T-cell (primary cell): ENCODE measurements around the gene SLAIN2. TPM values are rescaled to one million over a fixed set of nuclear protein-coding genes. Genes with fewer than 3 reads are reported as not detected.

Source experiments
- ATAC-seq, 4 experiments: fragments of 200-7000 bp in 3 of 4; fragments of 150-1000 bp in 1 of 4; cut with Tn5 transposase; replicated peaks in 1 of 4; 1 replicate in 3 of 4; 2 replicates in 1 of 4; pipeline ENCODE4 v1.10.0; 2021; ENCODE audit warnings: moderate library complexity in 3 of 4, mild to moderate bottlenecking in 2 of 4, moderate number of reproducible peaks in 1 of 4
- CTCF ChIA-PET, 2 donors: fragments of 300-600 bp; sonication (Branson Sonifier 250); formaldehyde crosslinking; loops; one replicate each; lab custom pipeline; 2022; ENCODE audit warnings: antibody characterized with exemption in 2 of 2; lab: Charles Lee
- POLR2A ChIA-PET, 2 donors: fragments of 300-600 bp; sonication (Branson Sonifier 250); formaldehyde crosslinking; loops; one replicate each; lab custom pipeline; 2022; ENCODE audit warnings: antibody characterized with exemption in 2 of 2; lab: Charles Lee
- DNase-seq, 35 experiments: peaks; one replicate each; pipeline versions ENCODE4 v3.0.0 to v3.0.0-alpha.2; 2013 to 2023
- H3K27ac ChIP-seq: one replicate; pipeline ENCODE4 v1.5.1; 2013; ENCODE audit warnings: low read length
- H3K27me3 ChIP-seq, 2 experiments: replicated peaks in 1 of 2; 1 replicate in 1 of 2; 2 replicates in 1 of 2; pipeline versions ENCODE4 v1.6.1 to v1.7.0; 2013; ENCODE audit warnings: low read length in 1 of 2, mixed read lengths in 1 of 2; ENCODE audit not compliant: control insufficient read depth in 2 of 2, insufficient read depth in 2 of 2; ENCODE audit errors: extremely low read depth in 1 of 2
- H3K36me3 ChIP-seq, 2 donors: 1 replicate in 1 of 2; 2 replicates in 1 of 2; pipeline versions ENCODE4 v1.6.1 to v1.7.0; 2013; ENCODE audit warnings: low read length in 1 of 2; ENCODE audit not compliant: control insufficient read depth in 2 of 2, insufficient read depth in 1 of 2; ENCODE audit errors: extremely low read depth in 1 of 2
- H3K4me1 ChIP-seq, 2 experiments: 1 replicate in 1 of 2; 2 replicates in 1 of 2; pipeline versions ENCODE4 v1.6.1 to v1.7.0; 2013; ENCODE audit warnings: low read length in 2 of 2, mixed read lengths in 1 of 2; ENCODE audit not compliant: insufficient read depth in 2 of 2, control insufficient read depth in 1 of 2; ENCODE audit errors: extremely low read depth in 1 of 2
- H3K4me3 ChIP-seq, 2 donors: 1 replicate in 1 of 2; 2 replicates in 1 of 2; pipeline versions ENCODE4 v1.5.1 to v1.7.0; 2013; ENCODE audit warnings: mild to moderate bottlenecking in 2 of 2, low read length in 1 of 2, moderate library complexity in 1 of 2; ENCODE audit not compliant: control insufficient read depth in 1 of 2; ENCODE audit errors: extremely low read depth in 1 of 2
- H3K9me3 ChIP-seq: 2 replicates; pipeline ENCODE4 v1.7.0; 2013
- H3K27ac Mint-ChIP-seq, 2 donors: one replicate each; pipeline ENCODE4 v1.8.0; 2020 to 2021; ENCODE audit warnings: mild to moderate bottlenecking in 2 of 2, mixed read lengths in 2 of 2
- H3K27me3 Mint-ChIP-seq, 2 donors: one replicate each; pipeline ENCODE4 v1.8.0; 2021 to 2022; ENCODE audit warnings: mixed read lengths in 2 of 2
- H3K36me3 Mint-ChIP-seq: one replicate; pipeline ENCODE4 v1.8.0; 2021; ENCODE audit warnings: mixed read lengths
- H3K4me1 Mint-ChIP-seq, 3 donors: one replicate each; pipeline ENCODE4 v1.8.0; 2020 to 2022; ENCODE audit warnings: mixed read lengths in 3 of 3, mild to moderate bottlenecking in 1 of 3
- H3K4me3 Mint-ChIP-seq, 3 donors: one replicate each; pipeline ENCODE4 v1.8.0; 2020 to 2022; ENCODE audit warnings: mild to moderate bottlenecking in 3 of 3, mixed read lengths in 3 of 3, moderate library complexity in 3 of 3
- H3K9me3 Mint-ChIP-seq, 3 donors: one replicate each; pipeline ENCODE4 v1.8.0; 2020 to 2022; ENCODE audit warnings: mixed read lengths in 3 of 3
- WGBS: methylation state at CpG from one replicate; pipeline ENCODE4 v1.1.5; 2013; ENCODE audit warnings: missing lambda C conversion rate; ENCODE audit not compliant: insufficient coverage; 5-methylcytosine and 5-hydroxymethylcytosine counted together
- total RNA-seq, 35 experiments: library from RNA in 6 of 35; stranded (reverse) in 6 of 35; fragments of 120-200 nt in 1 of 35; gene quantifications; one replicate each; pipeline versions ENCODE4 v1.2.1 to v1.2.4 and lab custom pipeline; 2013 to 2026

The SLAIN2 gene
- total RNA-seq, 5 donors from 2014 or later (not counting 1 experiment from before 2014, with no cell fraction given): 61.5 to 75.2 (median 70.5) TPM

DNA sequence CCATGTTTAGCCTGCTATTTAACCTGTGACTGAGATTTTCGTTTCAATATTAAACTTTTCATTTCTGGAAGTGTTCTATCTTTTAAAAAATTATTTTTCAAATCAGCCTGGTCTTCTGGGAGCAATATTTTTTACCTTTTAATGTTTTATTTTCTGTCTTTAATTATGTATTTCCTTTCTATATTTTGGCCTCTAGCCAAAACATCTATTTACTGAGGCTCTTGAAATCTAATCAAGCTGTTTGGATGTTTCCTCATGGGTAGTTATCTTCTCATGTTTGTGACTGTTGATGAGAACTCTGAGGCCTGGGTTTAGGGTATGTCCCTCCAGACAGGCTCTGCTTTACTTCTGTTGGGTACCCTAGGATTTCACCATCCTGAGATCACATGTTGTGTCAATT lies 131.5 kb downstream of the SLAIN2 start:
- no CpG with 5 or more reads among the region's 1 CpG for WGBS
- CTCF ChIA-PET: no interaction called here
- no peaks in the 10 kb centered on the region for H3K4me1 Mint-ChIP-seq

GRCh38 chr4:48475770-48476169 lies 134.4 kb downstream of the SLAIN2 start:
- Mint-ChIP-seq H3K9me3 (no peaks in the 10 kb centered on the region), H3K36me3 (no peaks in the 10 kb centered on the region), H3K27ac (no peak overlapping the region), H3K4me3 (no peak overlapping the region), H3K4me1 (no peaks in the 10 kb centered on the region), H3K27me3 (peaks cover 11 to 14% of the 10 kb centered on the region in 2 donors)
- Histone ChIP-seq H3K9me3 (no peaks in the 10 kb centered on the region), H3K4me3 (no peak overlapping the region), H3K36me3 (no peaks in the 10 kb centered on the region), H3K27ac (no peak overlapping the region), H3K27me3 (peaks cover 3% of the 10 kb centered on the region in 2 experiments), H3K4me1 (no peaks in the 10 kb centered on the region)
- DNase-seq: no peak
- ATAC-seq: no peak
- POLR2A ChIA-PET: no interaction called here
- CTCF ChIA-PET: interaction anchor here in 1 of 2 donors (1.3 kb wide), 1 partner anchor 50 kb away, joined by 3 read pairs; no protein-coding TSS in a partner anchor
- WGBS: 96% methylated on average over 6 of the region's 6 CpGs

More for the DNA sequence above, 131.5 kb downstream of the SLAIN2 start:
- Histone ChIP-seq H3K4me1 (no peaks in the 10 kb centered on the region), H3K4me3 (no peak overlapping the region), H3K27me3 (no peaks in the 10 kb centered on the region), H3K9me3 (no peaks in the 10 kb centered on the region), H3K27ac (no peak overlapping the region), H3K36me3 (no peaks in the 10 kb centered on the region)
- ATAC-seq (no peak), DNase-seq (no peak)
- Mint-ChIP-seq H3K9me3 (no peaks in the 10 kb centered on the region), H3K27me3 (peaks cover 6 to 12% of the 10 kb centered on the region in 2 donors), H3K36me3 (no peaks in the 10 kb centered on the region), H3K27ac (no peak overlapping the region), H3K4me3 (no peak overlapping the region)
- POLR2A ChIA-PET: no interaction called here

Other genes with a start within 250 kb of the SLAIN2 start
- 100 to 1,000 TPM in 1 of 5 donors, 10 to 100 TPM in 4; 55.3 to 161 (median 77.9) TPM for gene TXK, start 207.3 kb upstream of the SLAIN2 start, total RNA-seq
- 1 to 10 TPM; 1.7 to 5.4 (median 2.5) TPM for gene TEC, start 71.7 kb upstream of the SLAIN2 start, total RNA-seq
- gene SLC10A4, start 141.8 kb downstream of the SLAIN2 start, total RNA-seq: under 1 TPM in 1 of 5 donors, not detected in 4; 0.40 TPM
- not detected for gene ZAR1, start 148.7 kb downstream of the SLAIN2 start, total RNA-seq